Panc1 (cell line): Measurements from ENCODE around the gene STEAP2. TPM values are rescaled to one million over a fixed set of nuclear protein-coding genes. Genes with fewer than 3 reads are reported as not detected.

Experiments used
- ATAC-seq: fragments of 200-7000 bp; cut with Tn5 transposase; 2 replicates; pipeline ENCODE4 v1.9.1; 2020; ENCODE audit warnings: mild to moderate bottlenecking, moderate library complexity
- BruUV-seq: library from RNA; stranded (reverse); fragments of 400-500 nt; replicated peaks from 2 replicates; lab custom pipeline; 2021; lab: Mats Ljungman, UMichigan
- CTCF ChIA-PET: fragments of 300-600 bp; sonication (Branson Sonifier 250); formaldehyde crosslinking; loops from one replicate; lab custom pipeline; 2022; ENCODE audit warnings: antibody characterized with exemption; lab: Charles Lee
- POLR2A ChIA-PET: fragments of 300-600 bp; sonication (Branson Sonifier 250); formaldehyde crosslinking; loops from one replicate; lab custom pipeline; 2022; ENCODE audit warnings: antibody characterized with exemption; lab: Charles Lee
- DNase-seq: peaks from one replicate; pipeline ENCODE4 v3.0.0-alpha.2; 2010; ENCODE audit warnings: low read depth, low spot score
- H3K27ac ChIP-seq: 2 replicates; pipeline ENCODE4 v1.5.1; 2011; ENCODE audit warnings: mild to moderate bottlenecking, low read length, inconsistent platforms
- H3K27me3 ChIP-seq: fragments of 200-500 bp; sonication (Bioruptor generic); 2 replicates; pipeline ENCODE4 v1.6.0; 2014; ENCODE audit warnings: low read length, inconsistent platforms; ENCODE audit not compliant: control insufficient read depth, insufficient read depth
- H3K36me3 ChIP-seq: fragments of 200-500 bp; sonication (Bioruptor generic); 2 replicates; pipeline ENCODE4 v1.5.1; 2014; ENCODE audit warnings: inconsistent platforms, mild to moderate bottlenecking, low read length, moderate library complexity; ENCODE audit not compliant: control insufficient read depth, insufficient read depth
- H3K4me1 ChIP-seq: 2 replicates; pipeline ENCODE4 v1.5.1; 2011; ENCODE audit warnings: inconsistent platforms, mild to moderate bottlenecking, low read length, moderate library complexity; ENCODE audit not compliant: control insufficient read depth, insufficient read depth
- H3K4me3 ChIP-seq, 2 experiments: 2 replicates each; pipeline ENCODE4 v1.5.1; 2011 to 2012; ENCODE audit warnings: low read depth in 2 of 2, low read length in 2 of 2, mild to moderate bottlenecking in 2 of 2, inconsistent platforms in 1 of 2, moderate library complexity in 1 of 2
- H3K9me3 ChIP-seq: fragments of 200-500 bp; sonication (Bioruptor generic); 2 replicates; pipeline ENCODE4 v1.5.1; 2014; ENCODE audit warnings: low read depth, mild to moderate bottlenecking, inconsistent platforms, low read length, moderate library complexity; ENCODE audit not compliant: control insufficient read depth, insufficient read depth
- POLR2AphosphoS5 ChIP-seq: IDR thresholded peaks from 2 replicates; pipeline ENCODE4 v1.6.1; 2012; ENCODE audit warnings: mild to moderate bottlenecking, low read depth, low read length, moderate library complexity
- SIN3A ChIP-seq: IDR thresholded peaks from 2 replicates; pipeline ENCODE4 v1.6.1; 2012; ENCODE audit warnings: low read depth, mild to moderate bottlenecking, low read length, moderate library complexity, borderline replicate concordance; ENCODE audit not compliant: insufficient read depth
- TCF7L2 ChIP-seq: IDR thresholded peaks from 2 replicates; pipeline ENCODE4 v1.6.1; 2011; ENCODE audit warnings: mild to moderate bottlenecking, low read depth, low read length, inconsistent platforms
- in situ Hi-C: cut with HindIII; loops from 2 replicates; pipeline ENCODE4 v1.10.0; 2016; ENCODE audit warnings: low sequenced_read_pairs, low pct_unique_long_range_greater_than_20kb
- intact Hi-C: fragments of 100-400 bp; cut with micrococcal nuclease; formaldehyde crosslinking; loops from one replicate; pipeline ENCODE4 v1.10.0; 2022; ENCODE audit not compliant: unreplicated experiment
- total RNA-seq: library from RNA; stranded (reverse); gene quantifications from one replicate; pipeline ENCODE4 v1.2.1, GENCODE V29; 2021; ENCODE audit not compliant: unreplicated experiment
- TF ChIP-seq, protein P1 (sequence below), 2 experiments: IDR thresholded peaks; 2 replicates each; pipeline ENCODE4 v1.6.1; 2011 to 2012; ENCODE audit warnings: low read depth in 2 of 2, control low read depth in 1 of 2, low read length in 1 of 2, mild to moderate bottlenecking in 1 of 2, moderate library complexity in 1 of 2; ENCODE audit not compliant: insufficient read depth in 1 of 2
- TF ChIP-seq, protein P2 (sequence below): fragments of 450-650 bp; IDR thresholded peaks from 2 replicates; pipeline ENCODE4 v1.5.1; 2017; ENCODE audit warnings: mild to moderate bottlenecking

Gene STEAP2
- total RNA-seq, 1 experiment from 2014 or later = 4.1 TPM

DNA sequence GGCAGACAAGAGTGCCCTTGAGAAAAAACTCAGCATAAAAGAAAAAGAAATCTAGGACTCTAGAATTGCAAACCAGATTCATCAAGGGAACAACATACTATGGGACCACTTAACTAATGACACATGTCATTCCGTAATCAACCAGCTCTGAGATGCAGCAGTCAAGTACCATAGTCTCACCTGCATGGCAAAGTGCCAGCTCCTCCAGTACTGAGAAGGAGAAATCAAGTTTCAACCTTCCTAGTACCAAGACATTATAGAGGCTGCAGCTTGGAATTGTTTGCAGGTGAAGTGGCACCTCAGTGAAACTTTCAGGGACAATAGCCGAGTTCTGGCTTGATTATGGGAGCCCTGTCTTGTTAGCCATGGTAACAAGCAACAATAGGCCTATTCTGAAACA, 45.8 kb upstream of the STEAP2 start:
- BruUV-seq = no TSS peak
- H3K27me3 ChIP-seq = no peaks in the 10 kb centered on the region
- CTCF ChIA-PET = no interaction called here
- H3K36me3 ChIP-seq = no peaks in the 10 kb centered on the region
- in situ Hi-C loops = no loop called here
- no peak overlapping the region for H3K27ac ChIP-seq
- H3K4me1 ChIP-seq = no peaks in the 10 kb centered on the region
- H3K4me3 ChIP-seq = no peak overlapping the region
- POLR2A ChIA-PET = no interaction called here
- no peak for DNase-seq
- H3K9me3 ChIP-seq = peaks cover 14% of the 10 kb centered on the region; the same call in 1 of the 2 replicates
- intact Hi-C loops = no loop called here
- TF ChIP-seq, protein P1, sequence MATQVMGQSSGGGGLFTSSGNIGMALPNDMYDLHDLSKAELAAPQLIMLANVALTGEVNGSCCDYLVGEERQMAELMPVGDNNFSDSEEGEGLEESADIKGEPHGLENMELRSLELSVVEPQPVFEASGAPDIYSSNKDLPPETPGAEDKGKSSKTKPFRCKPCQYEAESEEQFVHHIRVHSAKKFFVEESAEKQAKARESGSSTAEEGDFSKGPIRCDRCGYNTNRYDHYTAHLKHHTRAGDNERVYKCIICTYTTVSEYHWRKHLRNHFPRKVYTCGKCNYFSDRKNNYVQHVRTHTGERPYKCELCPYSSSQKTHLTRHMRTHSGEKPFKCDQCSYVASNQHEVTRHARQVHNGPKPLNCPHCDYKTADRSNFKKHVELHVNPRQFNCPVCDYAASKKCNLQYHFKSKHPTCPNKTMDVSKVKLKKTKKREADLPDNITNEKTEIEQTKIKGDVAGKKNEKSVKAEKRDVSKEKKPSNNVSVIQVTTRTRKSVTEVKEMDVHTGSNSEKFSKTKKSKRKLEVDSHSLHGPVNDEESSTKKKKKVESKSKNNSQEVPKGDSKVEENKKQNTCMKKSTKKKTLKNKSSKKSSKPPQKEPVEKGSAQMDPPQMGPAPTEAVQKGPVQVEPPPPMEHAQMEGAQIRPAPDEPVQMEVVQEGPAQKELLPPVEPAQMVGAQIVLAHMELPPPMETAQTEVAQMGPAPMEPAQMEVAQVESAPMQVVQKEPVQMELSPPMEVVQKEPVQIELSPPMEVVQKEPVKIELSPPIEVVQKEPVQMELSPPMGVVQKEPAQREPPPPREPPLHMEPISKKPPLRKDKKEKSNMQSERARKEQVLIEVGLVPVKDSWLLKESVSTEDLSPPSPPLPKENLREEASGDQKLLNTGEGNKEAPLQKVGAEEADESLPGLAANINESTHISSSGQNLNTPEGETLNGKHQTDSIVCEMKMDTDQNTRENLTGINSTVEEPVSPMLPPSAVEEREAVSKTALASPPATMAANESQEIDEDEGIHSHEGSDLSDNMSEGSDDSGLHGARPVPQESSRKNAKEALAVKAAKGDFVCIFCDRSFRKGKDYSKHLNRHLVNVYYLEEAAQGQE (IDR thresholded peaks at IDR 0.05; ENCODE audit: insufficient read depth in 1 of 2, low read depth in 2 of 2, low read length in 1 of 2) = no peak
- TF ChIP-seq SIN3A = no peak
- no peak for TF ChIP-seq TCF7L2
- TF ChIP-seq POLR2AphosphoS5 = no peak
- TF ChIP-seq, protein P2, sequence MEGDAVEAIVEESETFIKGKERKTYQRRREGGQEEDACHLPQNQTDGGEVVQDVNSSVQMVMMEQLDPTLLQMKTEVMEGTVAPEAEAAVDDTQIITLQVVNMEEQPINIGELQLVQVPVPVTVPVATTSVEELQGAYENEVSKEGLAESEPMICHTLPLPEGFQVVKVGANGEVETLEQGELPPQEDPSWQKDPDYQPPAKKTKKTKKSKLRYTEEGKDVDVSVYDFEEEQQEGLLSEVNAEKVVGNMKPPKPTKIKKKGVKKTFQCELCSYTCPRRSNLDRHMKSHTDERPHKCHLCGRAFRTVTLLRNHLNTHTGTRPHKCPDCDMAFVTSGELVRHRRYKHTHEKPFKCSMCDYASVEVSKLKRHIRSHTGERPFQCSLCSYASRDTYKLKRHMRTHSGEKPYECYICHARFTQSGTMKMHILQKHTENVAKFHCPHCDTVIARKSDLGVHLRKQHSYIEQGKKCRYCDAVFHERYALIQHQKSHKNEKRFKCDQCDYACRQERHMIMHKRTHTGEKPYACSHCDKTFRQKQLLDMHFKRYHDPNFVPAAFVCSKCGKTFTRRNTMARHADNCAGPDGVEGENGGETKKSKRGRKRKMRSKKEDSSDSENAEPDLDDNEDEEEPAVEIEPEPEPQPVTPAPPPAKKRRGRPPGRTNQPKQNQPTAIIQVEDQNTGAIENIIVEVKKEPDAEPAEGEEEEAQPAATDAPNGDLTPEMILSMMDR = no peak
- ATAC-seq = no peak

DNA sequence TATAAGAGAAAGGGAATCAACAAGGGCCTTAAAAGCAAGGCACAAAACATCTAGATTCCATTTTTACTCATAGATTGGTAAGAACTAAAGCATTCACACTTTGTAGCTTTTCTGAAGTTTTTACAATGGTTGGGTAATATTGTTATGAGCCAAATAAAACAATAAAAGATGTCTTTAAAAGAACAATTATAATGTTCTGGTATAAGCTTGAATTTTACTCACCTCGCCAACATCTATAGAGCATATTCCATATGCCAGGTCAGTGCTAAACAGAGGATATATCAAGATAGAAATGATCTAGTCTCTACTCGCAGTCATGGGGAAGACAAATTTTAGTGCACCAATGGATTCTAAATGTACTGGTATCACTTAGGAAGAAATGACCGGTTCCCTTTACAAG, 45.4 kb upstream of the STEAP2 start:
- TF ChIP-seq SIN3A (no peak), TCF7L2 (no peak), POLR2AphosphoS5 (no peak)
- TF ChIP-seq, protein P1 (IDR thresholded peaks at IDR 0.05; ENCODE audit: insufficient read depth in 1 of 2, low read depth in 2 of 2, low read length in 1 of 2) = no peak
- TF ChIP-seq, protein P2 = no peak
- intact Hi-C loops = no loop called here
- peaks cover 14% of the 10 kb centered on the region; the same call in 1 of the 2 replicates for H3K9me3 ChIP-seq
- no peak for ATAC-seq
- H3K4me3 ChIP-seq = no peak overlapping the region
- no peaks in the 10 kb centered on the region for H3K4me1 ChIP-seq
- DNase-seq = no peak
- no TSS peak for BruUV-seq
- CTCF ChIA-PET = no interaction called here
- POLR2A ChIA-PET = no interaction called here
- in situ Hi-C loops = no loop called here
- no peaks in the 10 kb centered on the region for H3K36me3 ChIP-seq
- no peak overlapping the region for H3K27ac ChIP-seq
- H3K27me3 ChIP-seq = no peaks in the 10 kb centered on the region
